ENCODE data around the gene ZFP28.

Gene ZFP28

DNA sequence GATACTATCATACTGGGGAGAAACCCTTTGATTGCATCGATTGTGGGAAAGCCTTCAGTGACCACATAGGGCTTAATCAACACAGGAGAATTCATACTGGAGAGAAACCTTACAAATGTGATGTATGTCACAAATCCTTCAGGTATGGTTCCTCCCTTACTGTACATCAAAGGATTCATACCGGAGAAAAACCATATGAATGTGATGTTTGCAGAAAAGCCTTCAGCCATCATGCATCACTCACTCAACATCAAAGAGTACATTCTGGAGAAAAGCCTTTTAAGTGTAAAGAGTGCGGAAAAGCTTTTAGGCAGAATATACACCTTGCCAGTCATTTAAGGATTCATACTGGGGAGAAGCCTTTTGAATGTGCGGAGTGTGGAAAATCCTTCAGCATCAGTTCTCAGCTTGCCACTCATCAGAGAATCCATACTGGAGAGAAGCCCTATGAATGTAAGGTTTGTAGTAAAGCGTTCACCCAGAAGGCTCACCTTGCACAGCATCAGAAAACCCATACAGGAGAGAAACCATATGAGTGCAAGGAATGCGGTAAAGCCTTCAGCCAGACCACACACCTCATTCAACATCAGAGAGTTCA is 15.6 kb downstream of the ZFP28 start:
- Histone ChIP-seq H3K36me3 (ENCODE audit: control insufficient read depth, insufficient read depth, low read length) (no peaks in the 10 kb centered on the region), H3K4me3 (replicated peaks; ENCODE audit: low read depth, low read length) (no peak overlapping the region), H3K27me3 (replicated peaks; ENCODE audit: control insufficient read depth, insufficient read depth, low read length) (no peaks in the 10 kb centered on the region)
- DNase-seq (ENCODE audit: extremely low read depth, insufficient read length), result no peak
- TF ChIP-seq, protein P1, sequence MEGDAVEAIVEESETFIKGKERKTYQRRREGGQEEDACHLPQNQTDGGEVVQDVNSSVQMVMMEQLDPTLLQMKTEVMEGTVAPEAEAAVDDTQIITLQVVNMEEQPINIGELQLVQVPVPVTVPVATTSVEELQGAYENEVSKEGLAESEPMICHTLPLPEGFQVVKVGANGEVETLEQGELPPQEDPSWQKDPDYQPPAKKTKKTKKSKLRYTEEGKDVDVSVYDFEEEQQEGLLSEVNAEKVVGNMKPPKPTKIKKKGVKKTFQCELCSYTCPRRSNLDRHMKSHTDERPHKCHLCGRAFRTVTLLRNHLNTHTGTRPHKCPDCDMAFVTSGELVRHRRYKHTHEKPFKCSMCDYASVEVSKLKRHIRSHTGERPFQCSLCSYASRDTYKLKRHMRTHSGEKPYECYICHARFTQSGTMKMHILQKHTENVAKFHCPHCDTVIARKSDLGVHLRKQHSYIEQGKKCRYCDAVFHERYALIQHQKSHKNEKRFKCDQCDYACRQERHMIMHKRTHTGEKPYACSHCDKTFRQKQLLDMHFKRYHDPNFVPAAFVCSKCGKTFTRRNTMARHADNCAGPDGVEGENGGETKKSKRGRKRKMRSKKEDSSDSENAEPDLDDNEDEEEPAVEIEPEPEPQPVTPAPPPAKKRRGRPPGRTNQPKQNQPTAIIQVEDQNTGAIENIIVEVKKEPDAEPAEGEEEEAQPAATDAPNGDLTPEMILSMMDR (IDR thresholded peaks at IDR 0.05; ENCODE audit: insufficient read depth, low read length, poor library complexity, severe bottlenecking), result no peak

GRCh38 chr19:56562766-56563165 is 24.0 kb downstream of the ZFP28 start:
- no peak overlapping the region for H3K4me3 ChIP-seq (replicated peaks; ENCODE audit: low read depth, low read length)
- DNase-seq (ENCODE audit: extremely low read depth, insufficient read length), result no peak

GRCh38 chr19:56566904-56567273 is 28.1 kb downstream of the ZFP28 start:
- no peak for DNase-seq (ENCODE audit: extremely low read depth, insufficient read length)
- H3K4me3 ChIP-seq (replicated peaks; ENCODE audit: low read depth, low read length), result peak overlapping the region; percentile 73
- TF ChIP-seq, protein P1 (IDR thresholded peaks at IDR 0.05; ENCODE audit: insufficient read depth, low read length, poor library complexity, severe bottlenecking), result no peak

More at GRCh38 chr19:56562766-56563165, 24.0 kb downstream of the ZFP28 start:
- Histone ChIP-seq H3K36me3 (ENCODE audit: control insufficient read depth, insufficient read depth, low read length) (no peaks in the 10 kb centered on the region), H3K27me3 (replicated peaks; ENCODE audit: control insufficient read depth, insufficient read depth, low read length) (no peaks in the 10 kb centered on the region)
- TF ChIP-seq, protein P1 (IDR thresholded peaks at IDR 0.05; ENCODE audit: insufficient read depth, low read length, poor library complexity, severe bottlenecking), result no peak

DNA sequence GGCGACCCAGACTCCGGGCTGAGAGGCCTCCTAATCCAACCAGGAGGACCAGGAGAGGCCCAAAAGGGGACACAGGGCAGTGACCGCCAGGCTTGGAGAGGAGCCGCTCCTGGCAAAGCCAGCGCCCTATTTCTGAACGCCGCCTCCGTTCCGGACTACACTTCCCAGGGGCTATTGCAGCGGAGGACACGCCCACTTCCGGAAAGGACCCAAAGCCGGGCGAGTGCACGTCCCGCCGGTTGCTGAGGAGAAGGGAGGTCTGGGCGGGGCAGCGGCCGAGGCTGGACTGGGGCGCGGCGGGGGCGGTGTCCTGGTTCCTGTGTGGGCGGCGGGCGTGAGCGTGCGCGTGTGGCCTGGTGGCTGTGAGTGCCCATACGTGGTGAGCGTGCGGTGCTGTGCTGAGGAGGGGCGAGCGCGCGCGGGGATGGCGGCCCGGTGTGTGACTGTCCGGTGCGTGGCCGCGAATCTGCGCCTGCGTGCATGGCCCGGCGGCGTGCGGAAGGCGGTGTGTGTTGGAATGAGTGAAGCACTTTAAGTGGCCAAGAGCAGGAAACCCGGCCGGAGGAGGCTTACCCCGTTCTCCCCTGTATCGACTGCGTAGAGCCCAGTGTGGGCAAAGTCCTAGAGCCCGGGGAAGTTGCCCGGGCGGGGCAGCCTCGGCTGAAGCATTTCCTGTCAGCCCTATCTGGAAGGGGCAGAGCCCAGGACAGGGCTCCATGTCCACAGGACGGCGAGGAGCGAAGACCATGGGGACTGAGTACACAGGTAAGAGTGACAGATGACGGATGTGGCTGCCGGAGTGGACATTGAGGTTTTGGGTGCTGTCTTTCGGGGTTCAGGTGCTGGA is 28.7 kb downstream of the ZFP28 start, which contains the start of gene ZNF470:
TSS of gene ZNF470 (plus strand) at position 195 of the 847 bp plus-strand sequence. CDS start 2,844 bp downstream, outside the sequence.
- H3K4me3 ChIP-seq (replicated peaks; ENCODE audit: low read depth, low read length), result peak within 1 kb of the TSS; percentile 73
- no peaks in the 10 kb centered on the region for H3K36me3 ChIP-seq (ENCODE audit: control insufficient read depth, insufficient read depth, low read length)
- DNase-seq (ENCODE audit: extremely low read depth, insufficient read length), result peak; percentile 88
- H3K27me3 ChIP-seq (replicated peaks; ENCODE audit: control insufficient read depth, insufficient read depth, low read length), result no peaks in the 10 kb centered on the region
- TF ChIP-seq, protein P1 (IDR thresholded peaks at IDR 0.05; ENCODE audit: insufficient read depth, low read length, poor library complexity, severe bottlenecking), result no peak

More at GRCh38 chr19:56566904-56567273, 28.1 kb downstream of the ZFP28 start:
- Histone ChIP-seq H3K36me3 (ENCODE audit: control insufficient read depth, insufficient read depth, low read length) (no peaks in the 10 kb centered on the region), H3K27me3 (replicated peaks; ENCODE audit: control insufficient read depth, insufficient read depth, low read length) (no peaks in the 10 kb centered on the region)

GRCh38 chr19:56572589-56572988 is 33.8 kb downstream of the ZFP28 start:
- TF ChIP-seq, protein P1 (IDR thresholded peaks at IDR 0.05; ENCODE audit: insufficient read depth, low read length, poor library complexity, severe bottlenecking), result no peak
- no peak for DNase-seq (ENCODE audit: extremely low read depth, insufficient read length)
- no peaks in the 10 kb centered on the region for H3K36me3 ChIP-seq (ENCODE audit: control insufficient read depth, insufficient read depth, low read length)
- H3K4me3 ChIP-seq (replicated peaks; ENCODE audit: low read depth, low read length), result no peak overlapping the region
- no peaks in the 10 kb centered on the region for H3K27me3 ChIP-seq (replicated peaks; ENCODE audit: control insufficient read depth, insufficient read depth, low read length)

All from GM06990 (cell line).